ENCODE data around the gene SORCS2.

SORCS2 gene

GRCh38 chr4:7275067-7275466, 82.7 kb downstream of the SORCS2 start:
- no peak for DNase-seq

- DNase-seq: no peak
These were observed 83.3 kb downstream of the SORCS2 start for GRCh38 chr4:7275490-7276154.

GRCh38 chr4:7276515-7276914, 84.2 kb downstream of the SORCS2 start:
- no peak for DNase-seq

GRCh38 chr4:7278071-7278765, 85.9 kb downstream of the SORCS2 start:
- no peak for DNase-seq

GRCh38 chr4:7278981-7279380, 86.6 kb downstream of the SORCS2 start:
- no peak for DNase-seq

- no peak for DNase-seq
These were observed 87.6 kb downstream of the SORCS2 start for GRCh38 chr4:7279902-7280301.

- DNase-seq: no peak
These were observed 88.8 kb downstream of the SORCS2 start for GRCh38 chr4:7280926-7281690.

GRCh38 chr4:7281691-7282665, 89.6 kb downstream of the SORCS2 start:
- peak in 2 of 3 donors; percentile 13 to 23 for DNase-seq

GRCh38 chr4:7282786-7283440, 90.6 kb downstream of the SORCS2 start:
- no peak for DNase-seq

GRCh38 chr4:7285244-7286094, 93.1 kb downstream of the SORCS2 start:
- DNase-seq: no peak

GRCh38 chr4:7286170-7286569, 93.8 kb downstream of the SORCS2 start:
- no peak for DNase-seq

GRCh38 chr4:7286798-7287197, 94.5 kb downstream of the SORCS2 start:
- DNase-seq: no peak

- DNase-seq: no peak
These were observed 95.1 kb downstream of the SORCS2 start for GRCh38 chr4:7287274-7287917.

GRCh38 chr4:7287918-7288280, 95.6 kb downstream of the SORCS2 start:
- no peak for DNase-seq

- no peak for DNase-seq
These were observed 96.6 kb downstream of the SORCS2 start for GRCh38 chr4:7288751-7289523.

GRCh38 chr4:7289589-7289988, 97.3 kb downstream of the SORCS2 start:
- no peak for DNase-seq

- DNase-seq: no peak
These were observed 99.2 kb downstream of the SORCS2 start for GRCh38 chr4:7291372-7292114.

GRCh38 chr4:7293703-7294102, 101.4 kb downstream of the SORCS2 start:
- no peak for DNase-seq

GRCh38 chr4:7294176-7294756, 101.9 kb downstream of the SORCS2 start:
- no peak for DNase-seq

Measured in suppressor macrophage treated with lipopolysaccharide for 1 hour (primary cell).